ENCODE data around the gene NAA50. TPM values are rescaled to one million over a fixed set of nuclear protein-coding genes. Genes with fewer than 3 reads are reported as not detected.

The NAA50 gene
- total RNA-seq, 4 donors from 2014 or later, result 248 to 440 (median 331) TPM

DNA sequence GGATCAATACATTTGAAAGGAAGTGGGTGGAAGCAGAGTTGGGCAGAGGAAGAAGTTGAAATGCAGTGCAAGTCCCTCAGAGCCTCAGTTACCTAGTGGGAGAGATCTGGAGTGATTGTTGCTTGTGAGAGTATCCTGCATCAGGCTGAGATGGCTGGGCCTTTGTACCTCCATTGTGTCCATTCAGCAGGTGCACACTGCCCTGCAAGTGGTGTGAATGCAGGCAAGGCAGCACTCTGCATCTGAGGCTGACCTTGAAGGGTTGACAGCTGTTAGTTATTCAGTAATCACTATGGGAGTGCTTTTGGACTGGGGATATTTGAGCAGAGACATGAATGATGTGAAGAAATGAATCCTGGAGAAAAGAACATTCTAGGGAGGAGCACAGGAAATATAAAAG, 25.9 kb upstream of the NAA50 start:
- H3K27ac ChIP-seq, result no peak overlapping the region
- TF ChIP-seq, protein P1, sequence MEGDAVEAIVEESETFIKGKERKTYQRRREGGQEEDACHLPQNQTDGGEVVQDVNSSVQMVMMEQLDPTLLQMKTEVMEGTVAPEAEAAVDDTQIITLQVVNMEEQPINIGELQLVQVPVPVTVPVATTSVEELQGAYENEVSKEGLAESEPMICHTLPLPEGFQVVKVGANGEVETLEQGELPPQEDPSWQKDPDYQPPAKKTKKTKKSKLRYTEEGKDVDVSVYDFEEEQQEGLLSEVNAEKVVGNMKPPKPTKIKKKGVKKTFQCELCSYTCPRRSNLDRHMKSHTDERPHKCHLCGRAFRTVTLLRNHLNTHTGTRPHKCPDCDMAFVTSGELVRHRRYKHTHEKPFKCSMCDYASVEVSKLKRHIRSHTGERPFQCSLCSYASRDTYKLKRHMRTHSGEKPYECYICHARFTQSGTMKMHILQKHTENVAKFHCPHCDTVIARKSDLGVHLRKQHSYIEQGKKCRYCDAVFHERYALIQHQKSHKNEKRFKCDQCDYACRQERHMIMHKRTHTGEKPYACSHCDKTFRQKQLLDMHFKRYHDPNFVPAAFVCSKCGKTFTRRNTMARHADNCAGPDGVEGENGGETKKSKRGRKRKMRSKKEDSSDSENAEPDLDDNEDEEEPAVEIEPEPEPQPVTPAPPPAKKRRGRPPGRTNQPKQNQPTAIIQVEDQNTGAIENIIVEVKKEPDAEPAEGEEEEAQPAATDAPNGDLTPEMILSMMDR (IDR thresholded peaks at IDR 0.05 in 4 of 5, conservative IDR thresholded peaks at IDR 0.05 in 1 of 5), result no peak
- in situ Hi-C loops (cut with MboI; ENCODE audit: low sequenced_read_pairs in 4 of 4), result no loop called here

DNA sequence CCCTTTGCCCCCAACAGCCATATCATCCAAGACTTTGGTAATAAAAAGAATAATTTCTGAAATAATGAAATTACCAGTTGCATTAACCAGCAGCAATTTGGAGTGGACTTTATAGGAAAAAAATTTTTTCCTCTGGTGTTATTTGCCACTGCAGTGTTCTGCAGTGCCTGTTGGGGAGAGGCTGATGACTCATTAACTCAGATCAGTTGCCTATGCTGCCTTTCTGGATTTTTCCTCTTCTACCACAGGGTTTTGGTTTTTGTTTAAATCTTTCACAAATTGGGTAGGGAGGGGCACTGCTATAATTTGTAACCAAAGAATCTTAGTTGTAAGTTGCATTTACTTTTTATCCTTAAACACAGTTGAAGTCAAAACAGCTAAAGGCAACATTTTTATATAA, 23.5 kb upstream of the NAA50 start:
- Histone ChIP-seq H3K4me1 (peaks cover 6 to 12% of the 10 kb centered on the region in 2 donors), H3K36me3 (no peaks in the 10 kb centered on the region), H3K9me3 (no peaks in the 10 kb centered on the region), H3K27ac (no peak overlapping the region), H3K4me3 (no peak overlapping the region), H3K27me3 (no peaks in the 10 kb centered on the region)
- ATAC-seq (no peak), DNase-seq (no peak)
- in situ Hi-C loops (cut with MboI; ENCODE audit: low sequenced_read_pairs in 4 of 4) (no loop called here), intact Hi-C loops (cut with DNase I; ENCODE audit: low total_unique reads) (no loop called here)
- TF ChIP-seq POLR2A (IDR thresholded peaks at IDR 0.05), result no peak
- TF ChIP-seq, protein P1 (IDR thresholded peaks at IDR 0.05 in 4 of 5, conservative IDR thresholded peaks at IDR 0.05 in 1 of 5), result no peak

More for the DNA sequence above, 25.9 kb upstream of the NAA50 start:
- DNase-seq (no peak), ATAC-seq (no peak)
- no peaks in the 10 kb centered on the region for H3K9me3 ChIP-seq
- intact Hi-C loops (cut with DNase I; ENCODE audit: low total_unique reads), result no loop called here
- H3K4me1 ChIP-seq, result peaks cover 6 to 11% of the 10 kb centered on the region in 2 donors
- H3K4me3 ChIP-seq, result no peak overlapping the region
- no peaks in the 10 kb centered on the region for H3K36me3 ChIP-seq
- no peaks in the 10 kb centered on the region for H3K27me3 ChIP-seq

DNA sequence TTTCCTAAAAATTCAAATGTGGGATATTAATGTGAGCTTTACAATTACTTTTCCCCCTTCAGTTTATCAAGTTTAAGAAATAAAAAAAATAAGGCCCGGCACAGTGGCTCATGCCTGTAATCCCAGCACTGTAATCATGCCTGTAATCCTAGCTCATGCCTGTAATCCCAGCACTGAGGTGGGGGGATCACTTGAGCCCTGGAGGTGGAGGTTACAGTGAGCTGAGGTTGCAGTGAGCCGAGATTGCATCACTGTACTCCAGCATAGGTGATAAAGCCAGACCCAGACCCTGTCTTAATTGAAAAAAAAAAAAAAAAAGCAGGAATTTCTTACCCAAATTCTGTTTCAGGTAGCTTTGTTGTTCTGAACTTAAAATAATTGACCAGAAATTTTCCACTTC, 18.6 kb upstream of the NAA50 start:
- Histone ChIP-seq H3K9me3 (no peaks in the 10 kb centered on the region), H3K36me3 (no peaks in the 10 kb centered on the region), H3K27me3 (no peaks in the 10 kb centered on the region), H3K27ac (no peak overlapping the region), H3K4me3 (no peak overlapping the region), H3K4me1 (peaks cover 6 to 12% of the 10 kb centered on the region in 2 donors)
- TF ChIP-seq, protein P1 (IDR thresholded peaks at IDR 0.05 in 4 of 5, conservative IDR thresholded peaks at IDR 0.05 in 1 of 5), result no peak
- no peak for TF ChIP-seq POLR2A (IDR thresholded peaks at IDR 0.05)
- no peak for ATAC-seq
- no peak for DNase-seq
- in situ Hi-C loops (cut with MboI; ENCODE audit: low sequenced_read_pairs in 4 of 4), result no loop called here
- intact Hi-C loops (cut with DNase I; ENCODE audit: low total_unique reads), result no loop called here

DNA sequence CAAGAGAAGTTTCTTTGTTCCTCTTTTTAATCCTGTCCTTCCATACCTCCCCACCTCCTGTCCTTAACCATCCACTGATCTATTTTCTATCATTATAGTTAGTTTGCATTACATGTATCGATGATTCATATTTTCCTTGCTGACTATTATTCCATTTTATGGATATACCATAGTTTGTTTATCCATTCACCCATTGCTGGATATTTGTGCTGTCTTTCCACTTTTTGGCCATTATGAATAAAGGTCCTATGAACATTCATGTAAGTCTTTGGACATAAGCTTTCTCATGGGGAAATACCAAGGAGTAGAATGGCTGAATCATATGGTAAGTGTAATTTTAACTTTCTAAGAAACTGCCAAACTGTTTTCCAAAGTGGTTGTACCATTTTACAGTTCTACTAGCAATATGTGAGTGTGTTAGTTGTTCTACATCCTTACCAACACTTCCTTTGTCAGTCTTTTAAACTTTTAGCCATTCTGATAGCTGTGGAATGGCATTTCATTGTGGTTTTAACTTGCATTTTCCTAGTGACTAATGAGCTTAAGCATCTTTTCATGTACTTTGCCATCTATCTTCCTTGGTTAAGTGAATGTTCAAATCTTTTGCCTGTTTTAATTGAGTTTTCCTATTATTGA, 12.5 kb upstream of the NAA50 start:
- H3K4me3 ChIP-seq, result no peak overlapping the region
- ATAC-seq (no peak), DNase-seq (no peak)
- intact Hi-C loops (cut with DNase I; ENCODE audit: low total_unique reads) (no loop called here), in situ Hi-C loops (cut with MboI; ENCODE audit: low sequenced_read_pairs in 4 of 4) (no loop called here)
- H3K36me3 ChIP-seq, result no peaks in the 10 kb centered on the region
- no peak overlapping the region for H3K27ac ChIP-seq
- H3K9me3 ChIP-seq, result no peaks in the 10 kb centered on the region
- H3K27me3 ChIP-seq, result no peaks in the 10 kb centered on the region
- TF ChIP-seq POLR2A (IDR thresholded peaks at IDR 0.05), result no peak
- peaks cover 0 to 10% of the 10 kb centered on the region in 2 donors for H3K4me1 ChIP-seq

DNA sequence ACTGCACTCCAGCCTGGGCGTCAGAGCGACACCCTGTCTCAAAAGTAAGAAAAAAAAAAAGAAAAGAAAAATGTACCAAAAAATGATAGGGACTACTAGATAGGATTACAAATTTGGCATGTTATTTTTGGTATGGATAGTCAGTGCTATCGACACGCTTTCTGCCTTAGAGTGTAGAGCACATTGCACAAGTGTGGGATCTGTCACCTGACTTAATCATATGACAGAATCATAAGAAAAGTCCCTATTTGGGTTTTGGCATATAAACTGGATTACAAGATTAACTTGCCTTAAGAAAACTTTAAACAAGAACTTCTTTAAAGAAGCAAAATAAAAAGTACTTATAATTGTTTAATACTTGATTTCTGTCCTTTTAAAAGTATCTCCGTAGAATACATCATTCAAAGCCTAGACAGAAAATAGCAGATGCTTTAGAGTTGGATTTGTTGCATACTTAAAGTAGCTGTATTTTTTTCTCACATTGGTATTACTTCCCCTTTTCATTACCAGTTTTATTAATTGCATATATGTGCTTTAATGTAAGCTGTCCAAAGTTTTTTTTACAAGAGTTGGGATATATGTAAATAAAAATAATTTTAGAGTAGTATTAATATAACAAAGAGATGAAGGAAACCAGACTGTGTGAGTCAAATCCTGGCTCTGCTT, 8.6 kb upstream of the NAA50 start:
- H3K27ac ChIP-seq, result no peak overlapping the region
- no peak overlapping the region for H3K4me3 ChIP-seq
- TF ChIP-seq, protein P1 (IDR thresholded peaks at IDR 0.05 in 4 of 5, conservative IDR thresholded peaks at IDR 0.05 in 1 of 5), result no peak
- TF ChIP-seq POLR2A (IDR thresholded peaks at IDR 0.05), result no peak
- intact Hi-C loops (cut with DNase I; ENCODE audit: low total_unique reads) (no loop called here), in situ Hi-C loops (cut with MboI; ENCODE audit: low sequenced_read_pairs in 4 of 4) (no loop called here)
- no peak for ATAC-seq
- H3K27me3 ChIP-seq, result no peaks in the 10 kb centered on the region
- no peaks in the 10 kb centered on the region for H3K36me3 ChIP-seq
- H3K9me3 ChIP-seq, result no peaks in the 10 kb centered on the region
- DNase-seq, result no peak
- peaks cover 0 to 18% of the 10 kb centered on the region in 2 donors for H3K4me1 ChIP-seq

Data from gastrocnemius medialis (tissue), 4 donors.